ENCODE data around the gene PI16.
A peak's percentile ranks its signal among the peaks of the same experiment; 100 is the strongest.

PI16 gene

DNA sequence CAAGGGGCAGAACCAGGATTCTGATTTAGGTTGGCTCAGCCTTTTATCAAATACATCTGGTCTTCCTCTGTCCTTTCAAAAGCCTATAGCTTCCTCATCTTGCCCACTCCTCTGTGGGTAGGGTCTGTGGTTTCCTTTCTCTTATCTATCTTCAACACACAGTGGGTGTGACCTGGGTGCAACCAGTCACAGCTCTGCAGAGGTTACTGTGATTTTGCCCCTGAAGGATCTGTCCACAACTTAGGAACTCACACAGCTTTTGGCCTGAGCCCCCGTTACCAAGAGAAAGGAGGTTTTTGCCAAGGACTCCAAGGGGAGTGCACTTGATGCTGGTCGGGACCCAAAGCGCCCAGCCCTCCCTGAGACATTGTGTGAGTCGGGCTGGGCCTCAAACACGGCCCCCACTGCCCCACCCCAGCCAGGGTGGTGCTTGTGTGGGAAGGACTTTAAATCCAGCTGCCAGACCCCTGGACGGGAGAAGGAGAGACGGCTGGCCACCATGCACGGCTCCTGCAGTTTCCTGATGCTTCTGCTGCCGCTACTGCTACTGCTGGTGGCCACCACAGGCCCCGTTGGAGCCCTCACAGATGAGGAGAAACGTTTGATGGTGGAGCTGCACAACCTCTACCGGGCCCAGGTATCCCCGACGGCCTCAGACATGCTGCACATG is at the start of gene PI16:
Gene PI16 (plus strand): TSS at position 477 of the 670 bp plus-strand sequence. CDS start 23 bp downstream, at position 500.
- no peak for DNase-seq

DNA sequence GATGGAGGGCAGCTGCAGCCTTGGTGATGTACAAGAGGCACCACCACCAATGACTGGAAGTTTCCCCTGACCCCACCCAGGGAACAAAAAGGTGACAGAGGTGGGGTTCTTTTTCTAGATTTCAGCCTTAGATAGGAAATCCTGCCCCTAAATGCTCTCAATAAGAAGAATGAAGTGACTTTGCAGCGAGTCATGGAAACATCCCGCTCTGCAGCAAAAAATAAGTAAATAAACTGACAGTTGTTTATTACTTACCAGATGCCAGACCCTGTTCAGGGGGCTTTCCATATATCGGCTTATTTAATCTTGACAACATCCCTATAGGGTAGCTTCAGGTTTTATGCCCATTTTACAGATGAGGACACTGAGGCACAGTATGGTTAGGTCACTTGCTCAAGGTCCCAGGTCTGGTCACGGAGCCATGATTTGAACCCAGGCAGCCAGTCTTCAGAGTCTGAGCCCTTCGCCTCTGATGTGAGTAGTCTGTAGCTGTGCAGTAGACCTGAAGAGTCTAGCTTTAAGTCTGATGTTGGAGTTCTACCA is 49.6 kb upstream of the PI16 start:
- DNase-seq, result no peak

DNA sequence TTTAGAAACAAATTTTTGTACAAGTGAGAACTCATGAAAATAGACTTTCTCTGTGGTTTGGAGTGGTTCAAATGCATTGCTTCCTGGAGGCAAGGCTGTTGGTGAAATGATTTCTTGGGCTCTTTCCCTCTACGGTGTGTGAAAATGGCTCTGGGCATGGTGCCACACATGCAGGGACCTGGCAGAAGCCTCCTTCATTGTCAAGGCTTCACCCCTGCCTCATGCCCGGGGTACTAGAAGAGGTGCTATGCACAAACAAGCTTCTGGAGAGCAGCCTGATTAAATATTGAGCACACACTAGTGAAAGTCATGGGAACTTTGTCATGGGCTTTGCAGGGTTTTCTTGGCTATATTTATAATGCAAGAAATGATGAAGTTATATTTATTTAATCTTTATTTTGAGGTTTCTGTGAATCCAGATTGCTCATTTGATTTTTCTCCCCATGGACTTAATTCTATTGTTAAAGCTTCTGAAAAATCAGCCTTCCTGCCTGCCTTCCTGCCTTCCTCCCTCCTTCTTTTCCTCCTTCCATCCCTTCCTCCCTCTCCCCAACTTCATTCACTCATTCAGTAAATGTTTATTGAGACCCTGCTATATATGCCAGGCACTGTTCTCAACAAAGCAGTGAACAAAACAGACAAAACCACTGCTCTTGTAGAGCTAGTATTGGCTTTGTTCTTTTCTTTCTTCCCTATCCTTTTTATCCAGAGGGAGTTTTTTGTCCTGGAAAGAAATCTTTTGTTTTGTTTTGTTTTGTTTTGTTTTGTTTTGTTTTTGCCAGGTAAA is 47.8 kb upstream of the PI16 start:
- no peak for DNase-seq

- DNase-seq, result no peak
Observed at GRCh38 chr6:36907781-36908180, 46.8 kb upstream of the PI16 start.

GRCh38 chr6:36908747-36909146 is 45.8 kb upstream of the PI16 start:
- DNase-seq, result no peak

DNA sequence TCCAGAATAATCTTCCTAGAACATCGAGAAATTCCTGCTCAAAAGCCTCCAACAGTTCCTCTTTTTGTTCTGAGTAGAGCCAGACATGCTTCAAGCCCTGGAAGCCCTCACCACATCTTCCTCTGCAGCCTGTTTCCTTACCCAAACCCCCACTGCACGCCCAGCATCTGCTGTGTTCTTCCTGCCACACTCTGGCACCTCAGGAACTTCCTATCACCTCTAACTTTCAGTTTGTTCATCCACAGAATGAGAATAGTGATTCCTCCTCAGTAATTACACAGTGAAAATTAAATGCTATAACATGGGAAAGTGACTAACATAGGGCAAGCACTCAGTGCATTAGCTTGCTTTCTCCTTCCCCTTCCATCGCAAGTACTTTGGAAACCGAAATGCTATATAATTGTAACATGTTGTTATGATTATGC is 42.5 kb upstream of the PI16 start:
- DNase-seq, result peak; percentile 22

DNA sequence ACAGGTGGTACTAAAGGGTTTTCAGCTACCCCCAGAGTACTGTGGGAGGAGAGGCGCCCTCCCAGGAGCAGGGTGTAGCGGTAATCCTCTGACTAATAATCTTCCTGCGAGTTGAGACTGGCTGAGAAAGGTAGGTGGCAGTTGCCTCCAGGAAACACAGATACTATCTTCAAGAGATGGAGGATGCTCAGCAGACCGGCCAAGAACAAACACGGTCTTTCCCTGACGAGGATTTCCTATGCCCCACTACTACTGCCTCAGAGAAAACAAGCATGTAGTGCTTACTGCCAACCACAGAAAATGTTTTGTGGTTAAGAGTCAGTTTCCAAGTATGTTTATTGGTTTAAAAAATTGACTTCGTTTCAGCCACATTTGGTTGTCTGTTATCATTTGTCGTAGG is 42.0 kb upstream of the PI16 start:
- no peak for DNase-seq

DNA sequence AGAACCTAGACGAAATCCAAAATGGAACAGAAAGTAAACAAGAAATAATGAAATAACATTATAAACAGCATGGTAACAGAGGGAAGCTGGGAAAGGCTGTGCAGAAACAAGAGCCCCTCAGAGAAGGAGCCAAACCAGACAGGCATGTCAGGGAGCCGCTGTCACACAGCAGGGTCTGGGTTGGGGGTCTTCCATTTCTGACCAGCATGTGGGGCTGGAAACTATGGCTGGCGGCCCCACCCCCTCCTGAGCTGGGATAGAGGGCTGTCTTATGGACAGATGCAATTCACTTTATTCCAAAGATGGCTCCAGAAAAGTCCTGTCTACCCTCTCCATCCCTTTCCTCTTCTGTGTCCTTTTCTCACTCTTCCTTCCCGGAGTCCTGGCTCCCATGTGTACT is 41.5 kb upstream of the PI16 start:
- DNase-seq, result no peak

- peak; percentile 11 for DNase-seq
Observed at GRCh38 chr6:36914227-36914794, 40.2 kb upstream of the PI16 start.

- DNase-seq, result peak; percentile 15
Observed at GRCh38 chr6:36915599-36915998, 38.9 kb upstream of the PI16 start.

DNA sequence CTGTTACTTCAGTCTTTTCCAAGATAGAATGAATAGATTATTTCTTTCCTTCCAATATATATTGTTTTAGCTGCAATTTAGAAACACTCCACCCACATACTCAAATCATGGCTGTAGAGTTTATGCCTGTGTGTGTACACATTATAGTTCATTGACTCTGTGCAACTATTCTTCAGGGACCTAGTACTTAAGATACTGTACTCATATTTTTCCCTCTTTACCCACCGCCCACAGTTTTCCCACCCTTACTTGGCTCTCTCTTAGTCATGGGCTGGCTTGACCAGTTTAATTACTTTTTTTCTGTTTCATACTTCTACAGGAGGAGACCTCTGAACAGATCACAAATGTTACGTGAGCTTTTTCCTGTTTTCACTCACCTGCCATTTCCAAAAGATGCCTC is 38.4 kb upstream of the PI16 start:
- DNase-seq, result no peak

DNA sequence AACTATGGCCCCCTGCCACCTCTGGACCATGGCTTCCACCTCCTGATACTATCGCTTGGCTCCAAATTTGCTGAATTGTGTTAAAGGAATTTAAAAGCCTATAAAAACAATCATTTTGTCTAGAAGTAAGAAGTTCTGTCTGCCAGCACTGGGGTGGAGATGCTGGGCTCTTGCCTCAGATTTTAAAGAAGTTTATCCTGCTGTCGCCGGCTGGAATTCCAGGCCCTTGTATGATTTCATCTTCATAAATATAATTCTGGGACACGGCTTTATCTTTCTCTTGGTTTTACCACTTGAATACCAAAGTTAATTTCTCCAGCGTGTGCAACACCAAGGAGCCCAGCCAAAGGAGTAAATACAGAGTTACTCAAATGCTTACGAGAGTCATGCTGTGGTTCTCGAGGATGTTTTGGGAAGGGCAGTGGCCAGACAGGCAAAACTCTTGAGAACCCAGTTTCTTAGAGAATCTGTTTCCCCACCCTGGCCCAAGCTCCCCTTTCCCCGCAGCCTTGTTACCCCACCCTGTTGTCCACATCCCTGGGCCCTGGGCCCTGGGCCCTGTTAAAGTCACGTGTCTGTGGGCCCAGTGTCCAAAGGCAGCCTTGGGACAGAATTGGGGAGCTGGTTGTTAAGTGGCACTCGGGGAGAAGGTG is 36.9 kb upstream of the PI16 start:
- no peak for DNase-seq

- DNase-seq, result no peak
Observed at GRCh38 chr6:36920049-36920448, 34.5 kb upstream of the PI16 start.

GRCh38 chr6:36920546-36920945 is 34.0 kb upstream of the PI16 start:
- DNase-seq, result no peak

DNA sequence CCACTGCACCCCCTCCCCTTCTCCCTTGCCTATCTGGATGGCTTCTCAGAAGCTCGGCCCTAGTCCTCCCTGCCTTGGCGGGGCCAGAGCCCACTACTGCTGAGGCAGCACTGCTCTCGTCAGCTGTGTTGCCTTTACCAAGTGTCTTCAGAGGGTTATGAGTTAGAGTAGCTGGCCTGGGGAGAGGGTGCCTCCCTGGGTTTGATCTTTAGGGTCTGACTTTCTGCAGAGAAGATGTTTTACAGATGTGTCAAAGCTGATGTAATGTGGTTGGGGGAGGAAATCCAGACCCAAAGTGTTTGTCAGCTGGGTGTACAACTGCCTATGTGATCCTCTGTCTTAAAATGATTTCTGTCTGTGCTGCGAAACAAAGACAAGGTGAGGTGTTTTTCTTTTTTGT is 30.4 kb upstream of the PI16 start:
- DNase-seq, result no peak

- DNase-seq, result no peak
Observed at GRCh38 chr6:36924778-36925374, 29.7 kb upstream of the PI16 start.

DNA sequence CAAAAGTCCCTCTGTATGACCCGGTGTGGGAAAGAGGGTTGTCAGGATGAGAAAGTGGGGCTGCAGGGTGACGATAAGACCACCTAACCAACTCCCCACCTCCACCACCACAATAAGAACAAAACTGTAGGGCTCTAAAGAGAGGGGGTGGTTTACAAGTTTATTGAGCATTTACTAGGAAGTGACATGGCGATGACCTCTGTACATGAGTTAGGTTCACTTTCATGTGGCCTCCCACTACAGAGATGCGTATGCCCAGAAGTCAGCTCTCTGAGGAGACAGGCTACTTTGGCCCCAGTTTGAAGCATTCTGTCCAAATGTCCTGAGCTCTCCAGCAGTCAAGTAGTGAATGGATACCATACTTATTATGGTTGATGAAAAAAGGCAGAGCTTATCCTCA is 28.7 kb upstream of the PI16 start:
- no peak for DNase-seq

- DNase-seq, result no peak
Observed at GRCh38 chr6:36926708-36927513, 27.6 kb upstream of the PI16 start.

- DNase-seq, result no peak
Observed at GRCh38 chr6:36927691-36928546, 26.6 kb upstream of the PI16 start.

GRCh38 chr6:36928547-36928918 is 26.0 kb upstream of the PI16 start:
- DNase-seq, result no peak

GRCh38 chr6:36929152-36929551 is 25.4 kb upstream of the PI16 start:
- no peak for DNase-seq
